Retinal pigment epithelial cell (primary cell): ENCODE data around the gene SHROOM2.

ENCODE experiments used
- DNase-seq: peaks from one replicate; pipeline ENCODE4 v3.0.0-alpha.2; 2010; ENCODE audit warnings: low read depth
- H3K4me3 ChIP-seq: 2 replicates; pipeline ENCODE4 v1.5.1; 2011; ENCODE audit warnings: mild to moderate bottlenecking, low read length, control low read depth, moderate library complexity
- CTCF ChIP-seq: conservative IDR thresholded peaks from 2 replicates; pipeline ENCODE4 v1.5.1; 2011; ENCODE audit warnings: low read depth, low read length, control low read depth, inconsistent platforms

Gene SHROOM2

GRCh38 chrX:9921407-9921806 is 135.2 kb downstream of the SHROOM2 start:
- no peak overlapping the region for H3K4me3 ChIP-seq

GRCh38 chrX:9923357-9923756 is 137.1 kb downstream of the SHROOM2 start:
- TF ChIP-seq CTCF = no peak
- no peak overlapping the region for H3K4me3 ChIP-seq
- DNase-seq = no peak

More at GRCh38 chrX:9921407-9921806, 135.2 kb downstream of the SHROOM2 start:
- DNase-seq = no peak
- TF ChIP-seq CTCF = no peak

- no peak for TF ChIP-seq CTCF
- DNase-seq = no peak
- H3K4me3 ChIP-seq = no peak overlapping the region
Observed at GRCh38 chrX:9926002-9926401, 139.8 kb downstream of the SHROOM2 start.

- H3K4me3 ChIP-seq = no peak overlapping the region
- no peak for TF ChIP-seq CTCF
- DNase-seq = no peak
Observed at GRCh38 chrX:9927698-9928482, 141.7 kb downstream of the SHROOM2 start.

- H3K4me3 ChIP-seq = no peak overlapping the region
- no peak for TF ChIP-seq CTCF
Observed at GRCh38 chrX:9935436-9935835, 149.2 kb downstream of the SHROOM2 start.

GRCh38 chrX:9937761-9938160 is 151.5 kb downstream of the SHROOM2 start:
- TF ChIP-seq CTCF = no peak
- no peak overlapping the region for H3K4me3 ChIP-seq
- no peak for DNase-seq

More at GRCh38 chrX:9935436-9935835, 149.2 kb downstream of the SHROOM2 start:
- DNase-seq = no peak

GRCh38 chrX:9938516-9938915 is 152.3 kb downstream of the SHROOM2 start:
- H3K4me3 ChIP-seq = no peak overlapping the region
- DNase-seq = no peak
- no peak for TF ChIP-seq CTCF
